Measurements from ENCODE around the gene GCGR.

Gene GCGR

DNA sequence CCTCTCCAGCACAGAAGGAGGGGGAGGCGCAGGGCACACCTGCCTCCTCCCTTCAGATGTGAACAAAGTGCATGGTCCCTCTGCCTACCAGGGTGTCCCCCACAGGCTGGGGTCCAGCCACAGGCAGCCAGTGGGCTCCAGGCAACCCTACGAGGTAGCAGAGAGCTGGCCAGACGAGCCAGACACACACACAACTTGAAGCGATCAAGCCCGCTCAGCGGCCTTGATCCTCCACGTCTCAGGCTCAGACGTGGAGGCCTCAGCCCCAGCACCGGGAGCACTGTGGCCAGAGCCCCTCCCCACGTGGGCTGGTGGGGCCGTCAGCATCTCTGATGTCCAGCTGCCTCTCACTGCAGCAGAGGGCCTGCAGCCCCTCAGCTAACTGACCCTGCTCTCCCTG is 20.6 kb downstream of the GCGR start:
- Mint-ChIP-seq H3K27ac (no peak overlapping the region), H3K27me3 (ENCODE audit: low read depth, poor library complexity) (no peaks in the 10 kb centered on the region), H3K9me3 (no peaks in the 10 kb centered on the region), H3K4me3 (no peak overlapping the region), H3K36me3 (ENCODE audit: low read depth) (no peaks in the 10 kb centered on the region), H3K4me1 (peaks cover 22% of the 10 kb centered on the region)
- no peak for DNase-seq
- no peak for TF ChIP-seq CTCF (IDR thresholded peaks at IDR 0.05)

- no peak for TF ChIP-seq CTCF (IDR thresholded peaks at IDR 0.05)
- peaks cover 2% of the 10 kb centered on the region for H3K27me3 Mint-ChIP-seq (ENCODE audit: low read depth, poor library complexity)
- peak overlapping the region; percentile 17 for H3K27ac Mint-ChIP-seq
- H3K9me3 Mint-ChIP-seq, result no peaks in the 10 kb centered on the region
- H3K36me3 Mint-ChIP-seq (ENCODE audit: low read depth), result no peaks in the 10 kb centered on the region
- DNase-seq, result no peak
- H3K4me3 Mint-ChIP-seq, result no peak overlapping the region
- H3K4me1 Mint-ChIP-seq, result peaks cover 27% of the 10 kb centered on the region
Measured at GRCh38 chr17:81825841-81826466, 22.0 kb downstream of the GCGR start.

DNA sequence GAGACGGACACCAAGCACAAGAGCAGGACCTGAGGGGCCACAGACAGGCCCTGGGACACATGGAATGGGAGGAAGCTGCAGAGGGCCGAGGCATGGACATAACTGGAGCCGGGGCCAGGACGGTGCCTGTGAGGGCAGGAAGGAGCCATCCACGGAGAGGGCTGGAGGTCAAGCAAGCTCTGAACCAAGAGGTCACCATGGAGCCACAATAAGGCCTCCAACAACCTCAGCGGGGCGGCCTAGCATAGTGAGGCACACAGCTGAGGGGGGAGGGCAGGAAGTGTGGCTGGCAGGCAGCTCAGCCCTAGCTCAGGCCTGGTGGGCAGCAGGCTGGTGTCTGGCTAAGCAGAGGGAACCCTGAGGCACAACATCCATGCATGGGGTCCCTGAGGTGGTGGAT is 24.7 kb downstream of the GCGR start:
- Mint-ChIP-seq H3K36me3 (ENCODE audit: low read depth) (no peaks in the 10 kb centered on the region), H3K4me3 (no peak overlapping the region), H3K27ac (peak overlapping the region; percentile 96), H3K4me1 (peaks cover 38% of the 10 kb centered on the region), H3K9me3 (no peaks in the 10 kb centered on the region), H3K27me3 (ENCODE audit: low read depth, poor library complexity) (peaks cover 7% of the 10 kb centered on the region)
- no peak for DNase-seq
- no peak for TF ChIP-seq CTCF (IDR thresholded peaks at IDR 0.05)

GRCh38 chr17:81829858-81830257 is 25.9 kb downstream of the GCGR start:
- H3K9me3 Mint-ChIP-seq, result no peaks in the 10 kb centered on the region
- no peak for DNase-seq
- peaks cover 7% of the 10 kb centered on the region for H3K27me3 Mint-ChIP-seq (ENCODE audit: low read depth, poor library complexity)
- no peak for TF ChIP-seq CTCF (IDR thresholded peaks at IDR 0.05)
- H3K4me3 Mint-ChIP-seq, result no peak overlapping the region
- no peaks in the 10 kb centered on the region for H3K36me3 Mint-ChIP-seq (ENCODE audit: low read depth)
- peaks cover 45% of the 10 kb centered on the region for H3K4me1 Mint-ChIP-seq
- H3K27ac Mint-ChIP-seq, result no peak overlapping the region

GRCh38 chr17:81831563-81831956 is 27.6 kb downstream of the GCGR start:
- no peak for DNase-seq
- no peak overlapping the region for H3K27ac Mint-ChIP-seq
- peak overlapping the region; percentile 88 for H3K4me3 Mint-ChIP-seq
- peaks cover 54% of the 10 kb centered on the region for H3K4me1 Mint-ChIP-seq
- no peaks in the 10 kb centered on the region for H3K9me3 Mint-ChIP-seq
- peaks cover 7% of the 10 kb centered on the region for H3K27me3 Mint-ChIP-seq (ENCODE audit: low read depth, poor library complexity)
- no peaks in the 10 kb centered on the region for H3K36me3 Mint-ChIP-seq (ENCODE audit: low read depth)
- no peak for TF ChIP-seq CTCF (IDR thresholded peaks at IDR 0.05)

- DNase-seq, result no peak
- Mint-ChIP-seq H3K36me3 (ENCODE audit: low read depth) (no peaks in the 10 kb centered on the region), H3K27ac (no peak overlapping the region), H3K4me3 (peak overlapping the region; percentile 88), H3K27me3 (ENCODE audit: low read depth, poor library complexity) (peaks cover 7% of the 10 kb centered on the region), H3K9me3 (no peaks in the 10 kb centered on the region), H3K4me1 (peaks cover 54% of the 10 kb centered on the region)
- no peak for TF ChIP-seq CTCF (IDR thresholded peaks at IDR 0.05)
Measured at GRCh38 chr17:81831957-81832607, 28.1 kb downstream of the GCGR start.

Data from nephron progenitor cell (in vitro differentiated cells).